GM23338 (cell line): ENCODE data around the gene MRS2. TPM values are rescaled to one million over a fixed set of nuclear protein-coding genes. Genes with fewer than 3 reads are reported as not detected.

Source experiments
- ATAC-seq: fragments of 200-7000 bp; cut with Tn5 transposase; 3 replicates; pipeline ENCODE4 v1.9.1; 2020
- DNase-seq: peaks from one replicate; pipeline ENCODE4 v3.0.0-alpha.2; 2015; ENCODE audit warnings: low spot score
- H2AFZ ChIP-seq: fragments of 200-600 bp; sonication (generic); 2 replicates; pipeline ENCODE4 v1.8.0; 2016; ENCODE audit warnings: antibody characterized with exemption, mild to moderate bottlenecking, moderate library complexity
- H3F3A ChIP-seq: fragments of 200-600 bp; sonication (generic); replicated peaks from 2 replicates; pipeline ENCODE4 v1.8.0; 2017; ENCODE audit warnings: antibody characterized with exemption, mixed run types, low read depth
- H3K27ac ChIP-seq: fragments of 200-600 bp; sonication (generic); 2 replicates; pipeline ENCODE4 v1.6.1; 2016; ENCODE audit warnings: low read depth
- H3K27me3 ChIP-seq: fragments of 200-600 bp; sonication (generic); 2 replicates; pipeline ENCODE4 v1.8.0; 2016; ENCODE audit warnings: mild to moderate bottlenecking, mixed run types, moderate library complexity; ENCODE audit not compliant: insufficient read depth
- H3K36me3 ChIP-seq: fragments of 200-600 bp; sonication (generic); 2 replicates; pipeline ENCODE4 v1.8.0; 2016; ENCODE audit warnings: mild to moderate bottlenecking; ENCODE audit not compliant: insufficient read depth
- H3K4me1 ChIP-seq: fragments of 200-600 bp; sonication (generic); 2 replicates; pipeline ENCODE4 v1.8.0; 2016; ENCODE audit warnings: mild to moderate bottlenecking, moderate library complexity; ENCODE audit not compliant: insufficient read depth
- H3K4me2 ChIP-seq: fragments of 200-600 bp; sonication (generic); 2 replicates; pipeline ENCODE4 v1.7.1; 2017; ENCODE audit warnings: mixed run types
- H3K4me3 ChIP-seq: fragments of 200-600 bp; sonication (generic); 2 replicates; pipeline ENCODE4 v1.6.1; 2016; ENCODE audit warnings: mixed run types
- H3K79me2 ChIP-seq: fragments of 200-600 bp; sonication (generic); replicated peaks from 2 replicates; pipeline ENCODE4 v1.8.0; 2017; ENCODE audit warnings: mild to moderate bottlenecking; ENCODE audit not compliant: insufficient read depth
- H3K9me2 ChIP-seq: fragments of 200-600 bp; sonication (generic); 2 replicates; pipeline ENCODE4 v1.8.0; 2017; ENCODE audit not compliant: insufficient read depth
- H4K20me1 ChIP-seq: fragments of 200-600 bp; sonication (generic); replicated peaks from 2 replicates; pipeline ENCODE4 v1.8.0; 2017; ENCODE audit warnings: mild to moderate bottlenecking; ENCODE audit not compliant: insufficient read depth
- H3K27ac Mint-ChIP-seq: 2 replicates; pipeline ENCODE4 v1.8.0; 2020; ENCODE audit warnings: inconsistent platforms, mild to moderate bottlenecking, moderate library complexity, mixed read lengths
- H3K27me3 Mint-ChIP-seq: 3 replicates; pipeline ENCODE4 v1.8.0; 2022; ENCODE audit warnings: low read depth, mild to moderate bottlenecking, moderate library complexity, mixed read lengths, inconsistent platforms; ENCODE audit not compliant: insufficient read depth, poor library complexity
- H3K36me3 Mint-ChIP-seq: 3 replicates; pipeline ENCODE4 v1.8.0; 2021; ENCODE audit warnings: low read depth, mild to moderate bottlenecking, inconsistent platforms, moderate library complexity, mixed read lengths
- H3K4me1 Mint-ChIP-seq: 3 replicates; pipeline ENCODE4 v1.8.0; 2020; ENCODE audit warnings: mild to moderate bottlenecking, inconsistent platforms, mixed read lengths
- H3K4me3 Mint-ChIP-seq: 3 replicates; pipeline ENCODE4 v1.8.0; 2021; ENCODE audit warnings: moderate library complexity, mild to moderate bottlenecking, inconsistent platforms, mixed read lengths
- H3K9me3 Mint-ChIP-seq: 3 replicates; pipeline ENCODE4 v1.8.0; 2020; ENCODE audit warnings: moderate library complexity, mild to moderate bottlenecking, inconsistent platforms, mixed read lengths
- CREB1 ChIP-seq: fragments of 250-450 bp; sonication (Bioruptor Pico); IDR thresholded peaks from 2 replicates; pipeline ENCODE4 v1.5.0; 2020; ENCODE audit warnings: low read depth, mild to moderate bottlenecking, moderate library complexity
- ETS1 ChIP-seq: IDR thresholded peaks from 2 replicates; pipeline ENCODE4 v1.6.1; 2016; ENCODE audit warnings: antibody characterized with exemption
- EZH2 ChIP-seq: fragments of 200-600 bp; sonication (generic); IDR thresholded peaks from one replicate; pipeline ENCODE4 v1.8.0; 2017; ENCODE audit warnings: antibody characterized with exemption, mild to moderate bottlenecking, low read depth; ENCODE audit not compliant: unreplicated experiment
- EZH2phosphoT487 ChIP-seq: fragments of 200-600 bp; sonication (generic); IDR thresholded peaks from one replicate; pipeline ENCODE4 v1.8.1; 2018; ENCODE audit warnings: antibody characterized with exemption; ENCODE audit not compliant: unreplicated experiment
- JUNB ChIP-seq: IDR thresholded peaks from one replicate; pipeline ENCODE4 v1.6.1; 2016; ENCODE audit warnings: antibody characterized with exemption; ENCODE audit not compliant: unreplicated experiment
- NANOG ChIP-seq: IDR thresholded peaks from 2 replicates; pipeline ENCODE4 v1.6.1; 2016; ENCODE audit warnings: antibody characterized with exemption, borderline replicate concordance
- POLR2AphosphoS5 ChIP-seq: IDR thresholded peaks from 2 replicates; pipeline ENCODE4 v1.6.1; 2016; ENCODE audit warnings: antibody characterized with exemption, low read depth
- STAT1 ChIP-seq: IDR thresholded peaks from one replicate; pipeline ENCODE4 v1.6.1; 2016; ENCODE audit warnings: antibody characterized with exemption; ENCODE audit not compliant: unreplicated experiment
- ZNF114 ChIP-seq: fragments of 250-450 bp; sonication (Bioruptor Pico); IDR thresholded peaks from 2 replicates; pipeline ENCODE4 v1.5.0; 2020; ENCODE audit warnings: mild to moderate bottlenecking, moderate library complexity
- ZNF331 ChIP-seq: fragments of 250-450 bp; sonication (Bioruptor Pico); IDR thresholded peaks from 2 replicates; pipeline ENCODE4 v1.5.0; 2020; ENCODE audit warnings: low read depth, mild to moderate bottlenecking, moderate library complexity
- ZNF462 ChIP-seq: fragments of 250-450 bp; sonication (Bioruptor Pico); IDR thresholded peaks from 2 replicates; pipeline ENCODE4 v1.5.0; 2020; ENCODE audit warnings: mild to moderate bottlenecking, moderate library complexity
- polyA plus RNA-seq: library from polyadenylated mRNA; unstranded; fragments of >200 nt; fragmentation: Nextera tagmentation; extraction: Ambion mirVana; gene quantifications from 2 replicates; pipeline ENCODE4 v1.2.1, GENCODE V29; 2016
- total RNA-seq: library from RNA; depleted of rRNA; stranded (reverse); fragments of >200 nt; shearing (Covaris generic); gene quantifications from 2 replicates; pipeline ENCODE4 v1.2.3, GENCODE V29; 2014
- TF ChIP-seq, protein P1 (sequence below), 2 experiments: fragments of 200-600 bp in 1 of 2; sonication (generic) in 1 of 2; conservative IDR thresholded peaks; 2 replicates each; pipeline versions ENCODE4 v1.5.1 to v1.6.1; 2016 to 2017; ENCODE audit warnings: antibody characterized with exemption in 2 of 2, low read depth in 2 of 2, mild to moderate bottlenecking in 2 of 2, moderate library complexity in 1 of 2
- TF ChIP-seq, protein P2 (sequence below): IDR thresholded peaks from one replicate; pipeline ENCODE4 v1.6.1; 2018; ENCODE audit warnings: antibody characterized with exemption; ENCODE audit not compliant: unreplicated experiment

Gene MRS2
- total and polyA plus RNA-seq, 2 experiments from 2014 or later = 80.9 to 125 TPM

GRCh38 chr6:24458134-24458533, 55.4 kb downstream of the MRS2 start:
- no peaks in the 10 kb centered on the region for H3K9me3 Mint-ChIP-seq
- H3K27me3 Mint-ChIP-seq = peaks cover 1% of the 10 kb centered on the region
- H3K27ac Mint-ChIP-seq = no peak overlapping the region
- Histone ChIP-seq H3K4me2 (no peak overlapping the region), H3K27me3 (no peaks in the 10 kb centered on the region), H3K9me2 (no peaks in the 10 kb centered on the region), H3K79me2 (no peaks in the 10 kb centered on the region), H3F3A (no peaks in the 10 kb centered on the region), H4K20me1 (no peaks in the 10 kb centered on the region; the same call in 1 of the 2 replicates), H3K27ac (no peak overlapping the region), H3K4me1 (no peaks in the 10 kb centered on the region), H3K4me3 (no peak overlapping the region), H2AFZ (no peak overlapping the region), H3K36me3 (no peaks in the 10 kb centered on the region)
- H3K4me1 Mint-ChIP-seq = 0 out of 3 replicates have a peak, but pooled peaks cover 2% of the 10 kb centered on the region
- no peak for ATAC-seq
- H3K4me3 Mint-ChIP-seq = no peak overlapping the region
- no peaks in the 10 kb centered on the region for H3K36me3 Mint-ChIP-seq
- TF ChIP-seq, protein P1, sequence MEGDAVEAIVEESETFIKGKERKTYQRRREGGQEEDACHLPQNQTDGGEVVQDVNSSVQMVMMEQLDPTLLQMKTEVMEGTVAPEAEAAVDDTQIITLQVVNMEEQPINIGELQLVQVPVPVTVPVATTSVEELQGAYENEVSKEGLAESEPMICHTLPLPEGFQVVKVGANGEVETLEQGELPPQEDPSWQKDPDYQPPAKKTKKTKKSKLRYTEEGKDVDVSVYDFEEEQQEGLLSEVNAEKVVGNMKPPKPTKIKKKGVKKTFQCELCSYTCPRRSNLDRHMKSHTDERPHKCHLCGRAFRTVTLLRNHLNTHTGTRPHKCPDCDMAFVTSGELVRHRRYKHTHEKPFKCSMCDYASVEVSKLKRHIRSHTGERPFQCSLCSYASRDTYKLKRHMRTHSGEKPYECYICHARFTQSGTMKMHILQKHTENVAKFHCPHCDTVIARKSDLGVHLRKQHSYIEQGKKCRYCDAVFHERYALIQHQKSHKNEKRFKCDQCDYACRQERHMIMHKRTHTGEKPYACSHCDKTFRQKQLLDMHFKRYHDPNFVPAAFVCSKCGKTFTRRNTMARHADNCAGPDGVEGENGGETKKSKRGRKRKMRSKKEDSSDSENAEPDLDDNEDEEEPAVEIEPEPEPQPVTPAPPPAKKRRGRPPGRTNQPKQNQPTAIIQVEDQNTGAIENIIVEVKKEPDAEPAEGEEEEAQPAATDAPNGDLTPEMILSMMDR (conservative IDR thresholded peaks at IDR 0.05; ENCODE audit: low read depth in 2 of 2) = no peak
- TF ChIP-seq, protein P2, sequence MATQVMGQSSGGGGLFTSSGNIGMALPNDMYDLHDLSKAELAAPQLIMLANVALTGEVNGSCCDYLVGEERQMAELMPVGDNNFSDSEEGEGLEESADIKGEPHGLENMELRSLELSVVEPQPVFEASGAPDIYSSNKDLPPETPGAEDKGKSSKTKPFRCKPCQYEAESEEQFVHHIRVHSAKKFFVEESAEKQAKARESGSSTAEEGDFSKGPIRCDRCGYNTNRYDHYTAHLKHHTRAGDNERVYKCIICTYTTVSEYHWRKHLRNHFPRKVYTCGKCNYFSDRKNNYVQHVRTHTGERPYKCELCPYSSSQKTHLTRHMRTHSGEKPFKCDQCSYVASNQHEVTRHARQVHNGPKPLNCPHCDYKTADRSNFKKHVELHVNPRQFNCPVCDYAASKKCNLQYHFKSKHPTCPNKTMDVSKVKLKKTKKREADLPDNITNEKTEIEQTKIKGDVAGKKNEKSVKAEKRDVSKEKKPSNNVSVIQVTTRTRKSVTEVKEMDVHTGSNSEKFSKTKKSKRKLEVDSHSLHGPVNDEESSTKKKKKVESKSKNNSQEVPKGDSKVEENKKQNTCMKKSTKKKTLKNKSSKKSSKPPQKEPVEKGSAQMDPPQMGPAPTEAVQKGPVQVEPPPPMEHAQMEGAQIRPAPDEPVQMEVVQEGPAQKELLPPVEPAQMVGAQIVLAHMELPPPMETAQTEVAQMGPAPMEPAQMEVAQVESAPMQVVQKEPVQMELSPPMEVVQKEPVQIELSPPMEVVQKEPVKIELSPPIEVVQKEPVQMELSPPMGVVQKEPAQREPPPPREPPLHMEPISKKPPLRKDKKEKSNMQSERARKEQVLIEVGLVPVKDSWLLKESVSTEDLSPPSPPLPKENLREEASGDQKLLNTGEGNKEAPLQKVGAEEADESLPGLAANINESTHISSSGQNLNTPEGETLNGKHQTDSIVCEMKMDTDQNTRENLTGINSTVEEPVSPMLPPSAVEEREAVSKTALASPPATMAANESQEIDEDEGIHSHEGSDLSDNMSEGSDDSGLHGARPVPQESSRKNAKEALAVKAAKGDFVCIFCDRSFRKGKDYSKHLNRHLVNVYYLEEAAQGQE = no peak
- TF ChIP-seq POLR2AphosphoS5 (no peak), ZNF462 (no peak), NANOG (no peak), EZH2phosphoT487 (no peak), EZH2 (no peak), ZNF114 (no peak), ZNF331 (no peak), STAT1 (no peak), JUNB (no peak), CREB1 (CRISPR knock-in tag) (no peak), ETS1 (no peak)
- DNase-seq = no peak
